ENCODE data around the gene NDUFA6. TPM values are rescaled to one million over a fixed set of nuclear protein-coding genes. Genes with fewer than 3 reads are reported as not detected.

NDUFA6 gene
- total and polyA plus RNA-seq, 2 of the 13 experiments (the other 11 are each of a cell fraction or from before 2014, with no cell fraction given), result 68.5 to 87.8 TPM

- TF ChIP-seq ZNF281 (CRISPR knock-in tag; IDR thresholded peaks at IDR 0.05; ENCODE audit: borderline replicate concordance) (no peak), ZNF251 (CRISPR knock-in tag; IDR thresholded peaks at IDR 0.05) (no peak), SUZ12 (IDR thresholded peaks at IDR 0.05; ENCODE audit: low read depth, low read length) (no peak), TRAFD1 (CRISPR knock-in tag; IDR thresholded peaks at IDR 0.05; ENCODE audit: borderline replicate concordance) (no peak), MAFF (IDR thresholded peaks at IDR 0.05; ENCODE audit: low read depth, low read length) (no peak), JUNB (CRISPR knock-in tag; IDR thresholded peaks at IDR 0.05; ENCODE audit: borderline replicate concordance) (no peak), ZIK1 (CRISPR knock-in tag; IDR thresholded peaks at IDR 0.05; ENCODE audit: borderline replicate concordance, low read depth) (no peak; the same call in 1 of the 2 replicates), PAF1 (CRISPR knock-in tag; IDR thresholded peaks at IDR 0.05) (no peak), HNF1A (IDR thresholded peaks at IDR 0.05; ENCODE audit: low read depth) (no peak), HNF1A (CRISPR knock-in tag; IDR thresholded peaks at IDR 0.05; ENCODE audit: borderline replicate concordance) (no peak; the same call in 1 of the 2 replicates), ZNF33A (CRISPR knock-in tag; IDR thresholded peaks at IDR 0.05; ENCODE audit: borderline replicate concordance) (peak; percentile 21; the same call in 1 of the 2 replicates)
- TF ChIP-seq, protein P1, sequence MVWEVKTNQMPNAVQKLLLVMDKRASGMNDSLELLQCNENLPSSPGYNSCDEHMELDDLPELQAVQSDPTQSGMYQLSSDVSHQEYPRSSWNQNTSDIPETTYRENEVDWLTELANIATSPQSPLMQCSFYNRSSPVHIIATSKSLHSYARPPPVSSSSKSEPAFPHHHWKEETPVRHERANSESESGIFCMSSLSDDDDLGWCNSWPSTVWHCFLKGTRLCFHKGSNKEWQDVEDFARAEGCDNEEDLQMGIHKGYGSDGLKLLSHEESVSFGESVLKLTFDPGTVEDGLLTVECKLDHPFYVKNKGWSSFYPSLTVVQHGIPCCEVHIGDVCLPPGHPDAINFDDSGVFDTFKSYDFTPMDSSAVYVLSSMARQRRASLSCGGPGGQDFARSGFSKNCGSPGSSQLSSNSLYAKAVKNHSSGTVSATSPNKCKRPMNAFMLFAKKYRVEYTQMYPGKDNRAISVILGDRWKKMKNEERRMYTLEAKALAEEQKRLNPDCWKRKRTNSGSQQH (CRISPR knock-in tag; IDR thresholded peaks at IDR 0.05; ENCODE audit: low read depth), result no peak
Observed at GRCh38 chr22:42090596-42091454, at the start of gene NDUFA6 (continued).

All from HepG2 (cell line).